Keratinocyte (primary cell): ENCODE measurements around the gene VWC2. TPM values are rescaled to one million over a fixed set of nuclear protein-coding genes. Genes with fewer than 3 reads are reported as not detected.

Experiments
- DNase-seq: peaks from one replicate; pipeline ENCODE4 v3.0.0-alpha.2; 2011; ENCODE audit warnings: low read depth, missing footprints, low spot score
- FAIRE-seq: peaks from 2 replicates; lab custom pipeline; 2011; peaks lifted over from hg19 to GRCh38; lab: Jason Lieb, UNC
- H2AFZ ChIP-seq: 2 replicates; pipeline ENCODE4 v1.6.0; 2012; ENCODE audit warnings: low read length, control low read depth, inconsistent platforms; ENCODE audit not compliant: control insufficient read depth
- H3K27ac ChIP-seq: 2 replicates; pipeline ENCODE4 v1.5.1; 2011; ENCODE audit warnings: low read length; ENCODE audit not compliant: control insufficient read depth, insufficient read depth
- H3K27me3 ChIP-seq: 3 replicates; pipeline ENCODE4 v1.6.0; 2011; ENCODE audit warnings: low read length; ENCODE audit not compliant: control insufficient read depth, insufficient read depth; ENCODE audit errors: extremely low read depth
- H3K36me3 ChIP-seq, 2 experiments: 2 replicates in 1 of 2; 3 replicates in 1 of 2; pipeline ENCODE4 v1.5.1; 2011; ENCODE audit warnings: low read length in 2 of 2, mild to moderate bottlenecking in 1 of 2; ENCODE audit not compliant: control insufficient read depth in 2 of 2, insufficient read depth in 2 of 2; ENCODE audit errors: extremely low read depth in 1 of 2
- H3K4me1 ChIP-seq: 3 replicates; pipeline ENCODE4 v1.5.1; 2011; ENCODE audit warnings: low read length; ENCODE audit not compliant: control insufficient read depth, insufficient read depth; ENCODE audit errors: extremely low read depth
- H3K4me2 ChIP-seq: 3 replicates; pipeline ENCODE4 v1.6.0; 2011; ENCODE audit warnings: low read depth, low read length; ENCODE audit not compliant: control insufficient read depth, insufficient read depth; ENCODE audit errors: extremely low read depth
- H3K4me3 ChIP-seq, 3 experiments: fragments of 200-600 bp in 1 of 3; sonication (generic) in 1 of 3; 2 replicates in 2 of 3; 3 replicates in 1 of 3; pipeline ENCODE4 v1.5.1; 2011 to 2016; ENCODE audit warnings: low read length in 3 of 3, mild to moderate bottlenecking in 3 of 3, control low read depth in 2 of 3, inconsistent platforms in 1 of 3, low read depth in 1 of 3, mixed read lengths in 1 of 3, mixed run types in 1 of 3, moderate library complexity in 1 of 3; ENCODE audit not compliant: control insufficient read depth in 2 of 3, insufficient read depth in 2 of 3; ENCODE audit errors: extremely low read depth in 1 of 3
- H3K79me2 ChIP-seq: 2 replicates; pipeline ENCODE4 v1.6.0; 2012; ENCODE audit warnings: low read length; ENCODE audit not compliant: control insufficient read depth, insufficient read depth
- H3K9ac ChIP-seq: 3 replicates; pipeline ENCODE4 v1.6.0; 2011; ENCODE audit warnings: low read length; ENCODE audit not compliant: control insufficient read depth, insufficient read depth; ENCODE audit errors: extremely low read depth
- H3K9me1 ChIP-seq: 3 replicates; pipeline ENCODE4 v1.6.0; 2011; ENCODE audit warnings: low read length; ENCODE audit not compliant: control insufficient read depth, insufficient read depth; ENCODE audit errors: extremely low read depth
- H3K9me3 ChIP-seq: 2 replicates; pipeline ENCODE4 v1.5.1; 2012; ENCODE audit warnings: low read depth, low read length; ENCODE audit not compliant: control insufficient read depth
- H4K20me1 ChIP-seq: 3 replicates; pipeline ENCODE4 v1.6.0; 2011; ENCODE audit warnings: low read length; ENCODE audit not compliant: control insufficient read depth, insufficient read depth; ENCODE audit errors: extremely low read depth
- CTCF ChIP-seq, 3 experiments: IDR thresholded peaks in 1 of 3; conservative IDR thresholded peaks in 1 of 3; optimal IDR thresholded peaks in 1 of 3; 2 replicates in 2 of 3; 3 replicates in 1 of 3; pipeline versions ENCODE3 to v1.5.1; 2011; ENCODE audit warnings: low read length in 3 of 3, mild to moderate bottlenecking in 3 of 3, moderate library complexity in 2 of 3, control low read depth in 1 of 3, inconsistent platforms in 1 of 3; ENCODE audit not compliant: insufficient read depth in 2 of 3; ENCODE audit errors: extremely low read depth in 1 of 3
- EZH2 ChIP-seq: IDR thresholded peaks from one replicate; pipeline ENCODE4 v1.6.1; 2012; ENCODE audit warnings: inconsistent platforms, mild to moderate bottlenecking, low read length, moderate library complexity
- dilution Hi-C: fragments of 300-500 bp; cut with MboI; formaldehyde crosslinking; loops from one replicate; pipeline ENCODE4 v1.7.0; 2020; ENCODE audit warnings: low sequenced_read_pairs; ENCODE audit not compliant: extremely low pct_ligation_motif_present
- polyA plus RNA-seq, 5 experiments: library from polyadenylated mRNA; depleted of rRNA in 3 of 5; stranded (reverse) in 3 of 5; stranded (forward) in 1 of 5; unstranded in 1 of 5; fragments of >200 nt; gene quantifications; 1 replicate in 1 of 5; 2 replicates in 3 of 5; 3 replicates in 1 of 5; pipeline versions ENCODE4 v1.2.1 to v1.2.3, GENCODE V29; 2011 to 2012; ENCODE audit warnings: missing spikeins in 2 of 5, low read depth in 1 of 5, low replicate concordance in 1 of 5

Gene VWC2
- polyA plus RNA-seq, 1 donor (not counting 4 experiments of a cell fraction or from before 2014, with no cell fraction given), result not detected

- TF ChIP-seq CTCF (optimal IDR thresholded peaks at IDR 0.05 in 1 of 3, IDR thresholded peaks at IDR 0.05 in 1 of 3, conservative IDR thresholded peaks at IDR 0.05 in 1 of 3; ENCODE audit: extremely low read depth in 1 of 3, insufficient read depth in 2 of 3, low read length in 3 of 3) (no peak), EZH2 (no peak)
- H3K27ac ChIP-seq, result no peak overlapping the region
- H3K4me3 ChIP-seq, result no peak overlapping the region
- no peaks in the 10 kb centered on the region for H3K4me1 ChIP-seq
- H2AFZ ChIP-seq, result no peak overlapping the region
- no peaks in the 10 kb centered on the region for H4K20me1 ChIP-seq
- no peak overlapping the region for H3K4me2 ChIP-seq
- no peaks in the 10 kb centered on the region for H3K9me3 ChIP-seq
- no peaks in the 10 kb centered on the region for H3K79me2 ChIP-seq
- dilution Hi-C loops, result no loop called here
- no peak overlapping the region for H3K9ac ChIP-seq
- no peak for DNase-seq
- no peaks in the 10 kb centered on the region for H3K9me1 ChIP-seq
- no peaks in the 10 kb centered on the region for H3K27me3 ChIP-seq
- H3K36me3 ChIP-seq, result no peaks in the 10 kb centered on the region
- no peak for FAIRE-seq
These were observed 67.4 kb downstream of the VWC2 start for GRCh38 chr7:49840751-49841405.

- no peak for DNase-seq
These were observed 72.2 kb downstream of the VWC2 start for GRCh38 chr7:49845626-49846025.

More at GRCh38 chr7:49845626-49846025, 72.2 kb downstream of the VWC2 start:
- H3K4me3 ChIP-seq, result no peak overlapping the region
- no peaks in the 10 kb centered on the region for H3K9me1 ChIP-seq
- H2AFZ ChIP-seq, result no peak overlapping the region
- H3K79me2 ChIP-seq, result no peaks in the 10 kb centered on the region
- no peaks in the 10 kb centered on the region for H3K27me3 ChIP-seq
- dilution Hi-C loops, result no loop called here
- H3K4me1 ChIP-seq, result no peaks in the 10 kb centered on the region
- no peaks in the 10 kb centered on the region for H3K36me3 ChIP-seq
- no peak overlapping the region for H3K4me2 ChIP-seq
- H3K9ac ChIP-seq, result no peak overlapping the region
- FAIRE-seq, result no peak
- TF ChIP-seq CTCF (optimal IDR thresholded peaks at IDR 0.05 in 1 of 3, IDR thresholded peaks at IDR 0.05 in 1 of 3, conservative IDR thresholded peaks at IDR 0.05 in 1 of 3; ENCODE audit: extremely low read depth in 1 of 3, insufficient read depth in 2 of 3, low read length in 3 of 3) (no peak), EZH2 (no peak)
- no peak overlapping the region for H3K27ac ChIP-seq
- H3K9me3 ChIP-seq, result no peaks in the 10 kb centered on the region
- H4K20me1 ChIP-seq, result no peaks in the 10 kb centered on the region
